GM18870 (cell line): ENCODE results near the gene ALKBH1.
"Not testable (repeated sequence)": the region's sequence is repeated elsewhere in the genome, so short reads cannot be mapped to it uniquely, and the experiment has no call there.

Source experiments
- ATAC-seq: cut with Tn5 transposase; IDR thresholded peaks from one replicate; pipeline ENCODE4 v1.9.1; 2021; ENCODE audit warnings: moderate library complexity; ENCODE audit not compliant: unreplicated experiment

ALKBH1 gene

DNA sequence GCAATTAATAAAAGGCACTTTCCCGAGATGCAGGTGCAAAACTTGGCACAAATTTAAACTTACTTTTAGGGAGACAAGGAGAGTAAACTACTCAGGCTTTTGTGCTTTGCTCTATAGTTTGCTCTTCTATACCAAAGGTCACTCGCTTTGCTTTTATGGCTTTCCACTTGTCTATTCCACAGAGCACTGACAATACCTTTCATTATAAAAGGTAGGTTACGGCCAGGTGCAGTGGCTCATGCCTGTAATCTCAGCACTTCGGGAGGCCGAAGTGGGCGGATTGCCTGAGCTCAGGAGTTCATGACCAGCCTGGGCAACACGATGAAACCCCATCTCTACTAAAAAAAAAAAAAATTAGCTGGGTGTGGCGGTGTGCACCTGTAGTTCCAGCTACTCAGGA, 32.9 kb downstream of the ALKBH1 start:
- ATAC-seq = no peak

DNA sequence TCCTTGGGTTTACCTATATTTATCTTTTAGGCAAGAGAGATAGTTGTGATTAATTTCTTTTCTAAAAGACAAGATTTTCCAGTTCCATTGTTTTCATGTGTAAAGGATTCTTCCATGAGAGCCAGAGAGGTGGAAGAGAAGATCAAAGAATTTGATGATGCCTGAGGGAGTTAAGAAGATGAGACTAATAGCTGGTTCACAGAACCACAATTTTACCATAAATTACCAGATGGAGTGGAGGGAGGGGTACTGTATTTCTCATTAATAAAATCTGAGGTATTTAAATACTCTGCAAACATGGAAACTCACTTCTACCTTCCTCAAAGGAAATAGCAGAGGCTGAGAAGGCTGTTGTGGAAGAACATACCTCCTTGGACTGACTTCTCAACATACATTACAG, 34.6 kb downstream of the ALKBH1 start:
- no peak for ATAC-seq

- ATAC-seq = no peak
These were observed 40.5 kb downstream of the ALKBH1 start for GRCh38 chr14:77667331-77667730.

- no peak for ATAC-seq
These were observed 44.5 kb downstream of the ALKBH1 start for GRCh38 chr14:77663293-77663692.

GRCh38 chr14:77661562-77661961, 46.3 kb downstream of the ALKBH1 start:
- not testable (repeated sequence) for ATAC-seq

DNA sequence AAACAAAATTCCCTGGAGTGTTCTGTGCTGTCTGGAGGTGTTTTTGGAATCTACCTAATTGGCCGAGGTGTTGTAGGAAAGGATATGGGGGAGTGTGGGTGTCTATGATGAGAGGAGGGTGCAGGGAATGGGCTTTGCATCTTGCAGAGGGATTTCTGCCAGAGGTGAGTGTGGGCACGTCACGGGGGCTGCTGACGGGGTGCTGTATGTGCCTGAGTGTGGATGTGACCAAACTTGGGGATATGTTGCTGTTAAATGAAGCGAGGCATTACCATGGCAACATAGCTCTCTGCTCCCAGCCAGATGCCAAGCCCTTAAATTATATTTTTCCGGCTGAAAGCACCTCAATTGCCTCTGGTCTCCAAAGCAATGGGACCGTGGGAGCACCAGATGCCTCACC, 47.1 kb downstream of the ALKBH1 start:
- ATAC-seq = no peak

- ATAC-seq = no peak
These were observed 48.0 kb downstream of the ALKBH1 start for GRCh38 chr14:77659831-77660230.

DNA sequence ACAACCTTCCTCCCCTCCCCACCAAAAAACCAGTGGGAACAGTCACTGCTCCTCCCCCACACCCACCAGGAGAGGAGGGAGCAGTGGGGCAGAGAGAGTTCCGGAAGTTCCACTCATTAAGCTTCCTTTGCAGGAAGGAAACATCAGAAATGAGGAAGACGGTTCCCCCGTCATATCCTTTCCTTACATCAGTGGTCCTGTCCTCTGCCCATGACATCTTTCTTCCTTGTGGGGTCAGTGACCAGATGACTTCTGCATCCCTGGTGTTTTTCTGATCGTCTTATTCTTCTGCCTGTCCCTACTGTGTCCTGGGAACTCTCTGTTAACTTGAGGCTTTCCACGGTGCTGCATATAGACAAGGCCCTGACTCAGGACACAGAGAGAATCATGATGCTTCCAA, 50.5 kb downstream of the ALKBH1 start:
- ATAC-seq = no peak

DNA sequence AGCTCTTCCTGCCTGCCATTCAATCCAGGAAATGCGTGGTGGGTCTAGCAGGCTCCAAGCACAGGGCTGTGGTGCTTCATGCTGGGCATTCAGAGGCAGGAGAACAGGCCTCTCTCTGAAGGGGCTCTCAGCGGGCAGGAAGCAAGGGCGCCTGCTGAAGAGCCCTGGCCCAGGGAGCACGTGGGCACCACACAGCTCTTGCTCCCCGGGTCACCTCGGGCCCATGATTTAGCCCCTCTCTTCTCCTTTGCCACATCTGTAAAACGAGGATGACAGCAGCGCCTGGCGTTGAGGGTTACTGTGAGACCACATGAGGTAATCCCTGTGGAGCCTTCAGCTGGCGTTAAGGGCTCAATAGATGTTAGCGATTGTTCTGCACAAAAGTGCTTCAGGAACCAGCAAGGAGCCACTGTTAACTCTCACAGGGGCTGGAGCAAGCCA, 53.8 kb downstream of the ALKBH1 start:
- no peak for ATAC-seq

DNA sequence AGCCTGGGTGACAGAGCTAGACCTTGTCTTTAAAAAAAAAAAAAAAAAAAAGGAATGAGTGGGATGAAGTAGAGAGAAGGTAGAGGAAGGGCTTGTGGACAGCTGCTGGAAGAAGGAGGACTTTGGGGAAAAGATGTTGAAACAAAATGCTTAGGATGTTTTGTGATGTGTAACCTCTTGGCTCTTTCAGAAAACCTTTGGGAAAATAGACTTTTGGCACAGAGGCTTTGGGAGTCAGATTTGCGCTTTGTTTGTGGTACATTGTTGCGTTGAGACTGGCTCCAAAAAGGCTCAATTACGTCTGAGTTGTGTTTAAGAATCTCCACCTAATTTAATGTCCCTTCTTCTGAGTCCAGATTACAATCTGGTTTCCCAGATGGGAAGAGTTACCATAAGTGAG, 58.5 kb downstream of the ALKBH1 start:
- no peak for ATAC-seq

GRCh38 chr14:77648520-77649200, 59.2 kb downstream of the ALKBH1 start:
- ATAC-seq = no peak

- no peak for ATAC-seq
These were observed 60.0 kb downstream of the ALKBH1 start for GRCh38 chr14:77647853-77648252.

DNA sequence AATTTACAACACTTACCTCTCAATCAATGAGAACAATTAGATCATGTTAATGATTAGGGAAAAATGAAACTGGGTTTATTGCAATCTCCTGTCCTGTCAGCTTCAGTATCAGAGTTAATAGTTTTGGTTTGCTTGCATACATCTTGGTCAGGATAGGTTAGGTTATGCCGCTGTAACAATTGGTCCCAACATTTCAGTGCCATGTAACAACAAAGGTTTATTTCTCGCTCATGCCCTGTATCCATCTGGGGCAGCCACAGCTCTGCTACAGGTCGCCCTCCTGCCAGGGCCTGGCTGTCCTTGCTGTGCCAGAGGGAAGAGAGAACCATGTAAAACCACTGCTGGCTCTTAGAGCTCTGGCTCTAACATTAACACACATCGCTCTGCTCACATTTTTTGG, 60.9 kb downstream of the ALKBH1 start:
- ATAC-seq = no peak

DNA sequence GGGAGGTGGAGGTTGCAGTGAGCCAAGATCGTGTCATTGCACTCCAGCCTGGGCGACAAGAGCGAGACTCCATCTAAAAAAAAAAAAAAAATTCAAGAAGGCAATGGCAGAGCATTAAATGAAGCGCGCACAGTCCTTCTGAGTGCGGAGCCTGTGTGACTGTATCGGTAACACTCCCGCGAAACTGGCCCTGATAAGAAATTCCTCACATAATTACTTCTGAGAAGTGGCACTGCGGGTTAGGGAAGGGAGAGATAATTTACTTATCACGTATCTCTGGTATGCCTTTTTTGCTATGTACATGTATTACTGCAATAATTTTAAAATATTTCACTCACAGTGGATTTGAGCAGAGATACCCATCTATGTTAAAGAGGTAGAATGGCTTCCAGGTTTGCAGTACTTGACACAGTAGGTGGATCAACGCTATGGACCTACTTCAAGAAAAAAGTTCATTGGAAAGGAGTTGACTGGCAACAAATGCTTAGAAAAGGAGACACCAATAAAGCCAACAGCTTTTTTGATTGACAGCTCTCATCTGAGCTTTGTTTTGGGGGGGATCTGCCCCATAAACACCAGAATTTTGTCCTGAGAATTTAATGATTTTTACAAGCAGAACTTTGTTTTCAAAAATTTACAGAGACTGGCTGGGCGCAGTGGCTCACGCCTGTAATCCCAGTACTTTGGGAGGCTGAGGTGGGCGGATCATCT, 62.1 kb downstream of the ALKBH1 start:
- ATAC-seq = no peak

DNA sequence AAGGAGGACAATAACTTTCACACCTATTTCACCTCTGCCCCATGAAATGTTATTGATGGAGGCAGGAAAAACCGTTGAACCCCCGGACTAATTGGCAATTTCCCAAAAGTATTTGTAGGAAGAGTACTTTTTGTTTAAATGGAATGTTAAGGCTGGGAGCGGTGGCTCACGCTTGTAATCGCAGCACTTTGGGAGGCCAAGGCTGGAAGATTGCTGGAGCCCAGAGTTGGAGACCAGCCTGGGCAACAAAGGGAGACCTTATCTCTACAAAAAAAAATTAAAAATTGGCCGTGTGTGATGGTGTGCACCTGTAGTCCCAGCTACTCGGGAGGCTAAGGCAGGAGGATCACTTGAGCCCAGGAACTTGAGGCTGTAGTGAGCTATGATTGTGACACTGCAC, 65.4 kb downstream of the ALKBH1 start:
- ATAC-seq = no peak

DNA sequence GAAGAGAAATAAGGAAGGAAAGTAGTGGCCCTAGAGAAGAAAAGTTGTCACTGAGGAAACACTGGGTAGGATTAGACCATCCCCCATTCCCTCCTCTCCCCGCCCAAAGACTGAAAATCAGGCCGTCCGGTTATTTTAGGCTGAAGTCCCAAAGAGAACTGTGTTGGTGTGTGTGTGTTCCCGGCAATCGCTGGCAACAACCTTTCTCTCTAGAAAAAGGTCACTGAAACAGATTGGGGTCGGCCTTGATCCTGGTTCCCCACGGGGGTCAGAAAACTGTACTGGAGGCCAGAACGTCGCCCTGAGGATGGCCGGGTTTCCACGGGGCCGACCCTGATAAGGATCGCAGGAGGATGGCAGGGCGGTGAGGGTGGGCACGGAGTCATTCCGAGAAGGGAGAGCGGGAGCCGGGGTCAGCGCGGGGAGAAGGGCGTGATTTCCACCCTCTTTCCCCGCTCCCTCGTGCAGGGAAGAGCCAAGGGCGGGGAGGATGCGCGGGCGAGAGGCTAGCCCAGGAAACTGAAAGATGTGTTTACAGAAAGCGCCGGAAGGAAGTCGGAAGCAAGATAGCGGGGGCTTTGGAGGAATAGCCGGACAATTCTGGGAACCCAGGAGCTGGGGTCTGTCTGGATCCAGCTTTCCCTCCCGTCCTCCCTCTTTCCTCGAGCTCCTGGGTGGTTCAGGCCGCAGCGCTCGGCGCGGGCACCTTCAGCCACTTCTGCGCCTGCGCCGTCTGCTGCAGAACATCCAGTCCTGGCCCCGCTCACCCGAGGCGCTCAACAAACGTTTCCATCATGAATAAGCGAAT, 66.1 kb downstream of the ALKBH1 start:
- ATAC-seq = no peak

GRCh38 chr14:77640756-77641533, 66.9 kb downstream of the ALKBH1 start:
- ATAC-seq = no peak

DNA sequence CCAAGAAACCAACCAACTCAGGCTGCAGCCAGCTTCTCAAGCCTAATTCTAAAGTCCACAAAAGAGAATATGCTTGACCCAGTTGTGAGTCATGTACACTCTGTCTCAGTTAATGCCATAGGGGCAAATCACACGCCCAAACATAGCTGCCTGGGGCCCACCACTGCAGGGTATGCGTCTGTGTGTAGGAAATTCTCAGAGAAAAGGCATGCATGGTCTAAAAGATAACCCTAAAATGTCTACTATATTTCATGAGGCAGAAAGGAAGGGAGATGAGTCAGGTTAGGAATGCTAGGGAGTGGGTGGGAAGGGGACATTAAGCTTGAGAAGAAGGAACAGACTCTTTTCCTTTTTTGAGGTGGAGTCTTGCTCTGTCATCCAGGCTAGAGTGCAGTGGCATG, 69.1 kb downstream of the ALKBH1 start:
- ATAC-seq = no peak

DNA sequence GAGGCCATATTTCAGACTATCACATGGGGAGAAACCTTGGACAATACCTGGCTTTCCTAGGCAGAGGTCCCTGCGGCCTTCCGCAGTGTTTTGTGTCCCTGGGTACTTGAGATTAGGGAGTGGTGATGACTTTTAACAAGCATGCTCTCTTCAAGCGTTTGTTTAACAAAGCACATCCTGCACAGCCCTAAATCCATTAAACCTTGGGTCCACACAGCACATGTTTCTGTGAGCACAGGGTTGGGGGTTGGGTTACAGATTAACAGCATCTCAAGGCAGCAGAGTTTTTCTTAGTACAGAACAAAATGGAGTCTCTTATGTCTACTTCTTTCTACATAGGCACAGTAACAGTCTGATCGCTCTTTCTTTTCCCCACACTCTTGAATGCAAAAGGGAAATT, 72.0 kb downstream of the ALKBH1 start:
- ATAC-seq = not testable (repeated sequence)

DNA sequence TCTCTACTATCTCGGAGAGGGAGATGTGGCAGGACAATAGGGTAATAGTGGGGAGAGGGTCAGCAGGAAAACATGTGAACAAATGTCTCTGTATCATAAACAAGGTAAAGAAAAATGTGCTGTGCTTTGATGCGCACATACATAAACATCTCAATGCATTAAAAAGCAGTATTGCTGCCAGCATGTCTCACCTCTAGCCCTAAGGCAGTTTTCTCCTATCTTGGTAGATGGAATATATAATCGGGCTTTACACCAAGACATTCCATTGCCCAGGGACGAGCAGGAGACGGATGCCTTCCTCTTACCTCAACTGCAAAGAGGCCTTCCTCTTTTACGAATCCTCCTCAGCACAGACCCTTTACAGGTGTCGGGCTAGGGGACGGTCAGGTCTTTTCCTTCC, 72.4 kb downstream of the ALKBH1 start:
- ATAC-seq = not testable (repeated sequence)

DNA sequence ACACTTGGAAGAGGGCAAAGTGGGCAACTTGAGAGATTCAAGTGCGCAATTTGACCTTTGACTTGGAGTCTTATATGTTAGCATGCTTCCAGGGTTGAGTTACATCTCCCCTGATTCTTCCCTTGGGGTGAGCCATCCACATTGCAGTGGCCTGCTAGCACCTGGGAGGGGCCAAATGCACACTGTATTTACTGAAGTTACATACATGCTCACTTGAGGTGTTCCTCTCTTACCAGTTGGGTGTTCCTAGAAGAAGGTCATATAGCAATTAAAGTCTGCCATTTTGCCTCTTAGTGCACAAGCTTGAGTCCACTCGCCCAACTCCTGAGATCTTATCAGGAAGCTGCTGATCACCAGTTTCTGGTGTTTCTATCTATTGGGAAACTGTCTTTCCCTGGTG, 77.7 kb downstream of the ALKBH1 start:
- ATAC-seq = no peak
